DMS 273 treated with DMSO at 0.1 percent for 48 hours (cell line): ENCODE data around the gene BTNL9.
"Not testable (repeated sequence)": the region's sequence is repeated elsewhere in the genome, so short reads cannot be mapped to it uniquely, and the experiment has no call there.

ENCODE experiments used
- DNase-seq: peaks from one replicate; lab custom pipeline; 2025; lab: John Stamatoyannopoulos, UW

The BTNL9 gene

GRCh38 chr5:181062631-181063030 lies 22.6 kb downstream of the BTNL9 start:
- DNase-seq: no peak

- no peak for DNase-seq
Measured at GRCh38 chr5:181063514-181063913, 23.4 kb downstream of the BTNL9 start.

GRCh38 chr5:181064987-181065386 lies 24.9 kb downstream of the BTNL9 start:
- DNase-seq: no peak

GRCh38 chr5:181069767-181070491 lies 29.9 kb downstream of the BTNL9 start:
- no peak for DNase-seq

GRCh38 chr5:181070523-181070922 lies 30.5 kb downstream of the BTNL9 start:
- DNase-seq: no peak

GRCh38 chr5:181071257-181071656 lies 31.2 kb downstream of the BTNL9 start:
- DNase-seq: no peak

GRCh38 chr5:181076920-181077319 lies 36.9 kb downstream of the BTNL9 start:
- DNase-seq: no peak

GRCh38 chr5:181081989-181082388 lies 41.9 kb downstream of the BTNL9 start:
- no peak for DNase-seq

- DNase-seq: no peak
Measured at GRCh38 chr5:181084621-181085195, 44.6 kb downstream of the BTNL9 start.

GRCh38 chr5:181086026-181086883 lies 46.2 kb downstream of the BTNL9 start:
- DNase-seq: no peak

GRCh38 chr5:181086884-181087205 lies 46.8 kb downstream of the BTNL9 start:
- DNase-seq: no peak

- DNase-seq: no peak
Measured at GRCh38 chr5:181087309-181087708, 47.2 kb downstream of the BTNL9 start.

- DNase-seq: no peak
Measured at GRCh38 chr5:181088289-181088688, 48.2 kb downstream of the BTNL9 start.

GRCh38 chr5:181092428-181092827 lies 52.4 kb downstream of the BTNL9 start:
- no peak for DNase-seq

GRCh38 chr5:181095162-181095561 lies 55.1 kb downstream of the BTNL9 start:
- DNase-seq: not testable (repeated sequence)

- not testable (repeated sequence) for DNase-seq
Measured at GRCh38 chr5:181096721-181097382, 56.8 kb downstream of the BTNL9 start.

GRCh38 chr5:181097383-181097753 lies 57.3 kb downstream of the BTNL9 start:
- DNase-seq: not testable (repeated sequence)

GRCh38 chr5:181097759-181098491 lies 57.9 kb downstream of the BTNL9 start:
- not testable (repeated sequence) for DNase-seq

- no peak for DNase-seq
Measured at GRCh38 chr5:181098762-181099601, 58.9 kb downstream of the BTNL9 start.

- DNase-seq: no peak
Measured at GRCh38 chr5:181099602-181100086, 59.6 kb downstream of the BTNL9 start.
